CD14-positive monocyte (primary cell): ENCODE data around the gene CTNNA2. TPM values are rescaled to one million over a fixed set of nuclear protein-coding genes. Genes with fewer than 3 reads are reported as not detected.

ENCODE experiments used
- DNase-seq, 3 donors: peaks; one replicate each; pipeline ENCODE4 v3.0.0-alpha.2; 2011 to 2022
- H2AFZ ChIP-seq: 2 replicates; pipeline ENCODE4 v1.6.0; 2012; ENCODE audit warnings: mild to moderate bottlenecking, low read depth, low read length, inconsistent platforms; ENCODE audit not compliant: insufficient read depth, poor library complexity, severe bottlenecking
- H3K27ac ChIP-seq, 2 donors: 1 replicate in 1 of 2; 2 replicates in 1 of 2; pipeline ENCODE4 v1.5.1; 2012 to 2013; ENCODE audit warnings: low read length in 2 of 2, control low read depth in 1 of 2, inconsistent platforms in 1 of 2, low read depth in 1 of 2, mild to moderate bottlenecking in 1 of 2
- H3K27me3 ChIP-seq, 2 donors: one replicate each; pipeline versions ENCODE4 v1.6.0 to v1.6.1; 2011 to 2013; ENCODE audit warnings: low read length in 2 of 2; ENCODE audit not compliant: control insufficient read depth in 2 of 2, insufficient read depth in 2 of 2
- H3K36me3 ChIP-seq, 2 donors: replicated peaks in 1 of 2; 1 replicate in 1 of 2; 2 replicates in 1 of 2; pipeline versions ENCODE4 v1.5.1 to v1.6.1; 2012 to 2013; ENCODE audit warnings: low read length in 2 of 2, control low read depth in 1 of 2, inconsistent platforms in 1 of 2, mild to moderate bottlenecking in 1 of 2; ENCODE audit not compliant: insufficient read depth in 2 of 2, control insufficient read depth in 1 of 2
- H3K4me1 ChIP-seq, 2 donors: 1 replicate in 1 of 2; 2 replicates in 1 of 2; pipeline versions ENCODE4 v1.5.1 to v1.6.1; 2012 to 2013; ENCODE audit warnings: low read length in 2 of 2, control low read depth in 1 of 2, inconsistent platforms in 1 of 2, mild to moderate bottlenecking in 1 of 2, moderate library complexity in 1 of 2; ENCODE audit not compliant: insufficient read depth in 2 of 2, control insufficient read depth in 1 of 2
- H3K4me2 ChIP-seq: replicated peaks from 2 replicates; pipeline ENCODE3; 2012; ENCODE audit warnings: low read length, moderate library complexity, mild to moderate bottlenecking; ENCODE audit not compliant: poor library complexity, severe bottlenecking; ENCODE audit errors: extremely low read depth
- H3K4me3 ChIP-seq, 3 experiments: fragments of 200-600 bp in 1 of 3; sonication (generic) in 1 of 3; replicated peaks in 1 of 3; 1 replicate in 2 of 3; 2 replicates in 1 of 3; pipeline ENCODE4 v1.5.1; 2011 to 2013; ENCODE audit warnings: low read length in 3 of 3, mild to moderate bottlenecking in 3 of 3, control low read depth in 2 of 3, low read depth in 2 of 3, inconsistent platforms in 1 of 3, moderate library complexity in 1 of 3
- H3K79me2 ChIP-seq: 2 replicates; pipeline ENCODE4 v1.6.0; 2012; ENCODE audit warnings: mild to moderate bottlenecking, control low read depth, inconsistent platforms, low read length, moderate library complexity; ENCODE audit not compliant: insufficient read depth
- H3K9ac ChIP-seq: 2 replicates; pipeline ENCODE4 v1.6.0; 2017; ENCODE audit warnings: low read length, mild to moderate bottlenecking; ENCODE audit not compliant: insufficient read depth, poor library complexity, severe bottlenecking
- H3K9me3 ChIP-seq, 2 donors: replicated peaks in 1 of 2; 1 replicate in 1 of 2; 2 replicates in 1 of 2; pipeline versions ENCODE4 v1.5.1 to v1.6.1; 2012 to 2013; ENCODE audit warnings: low read length in 2 of 2, control low read depth in 1 of 2; ENCODE audit not compliant: control insufficient read depth in 1 of 2, insufficient read depth in 1 of 2
- H4K20me1 ChIP-seq: 2 replicates; pipeline ENCODE4 v1.6.0; 2012; ENCODE audit warnings: mild to moderate bottlenecking, low read length, control low read depth, moderate library complexity; ENCODE audit not compliant: insufficient read depth
- H3K27ac Mint-ChIP-seq, 7 donors: one replicate each; pipeline ENCODE4 v1.8.0; 2020; ENCODE audit warnings: mild to moderate bottlenecking in 7 of 7, mixed read lengths in 7 of 7, moderate library complexity in 6 of 7, inconsistent platforms in 2 of 7
- H3K27me3 Mint-ChIP-seq, 3 donors: one replicate each; pipeline ENCODE4 v1.8.0; 2021 to 2022; ENCODE audit warnings: low read depth in 3 of 3, mild to moderate bottlenecking in 3 of 3, mixed read lengths in 3 of 3, moderate library complexity in 3 of 3, inconsistent platforms in 1 of 3
- H3K36me3 Mint-ChIP-seq, 2 donors: one replicate each; pipeline ENCODE4 v1.8.0; 2020; ENCODE audit warnings: mixed read lengths in 2 of 2, inconsistent platforms in 1 of 2, mild to moderate bottlenecking in 1 of 2
- H3K4me1 Mint-ChIP-seq: one replicate; pipeline ENCODE4 v1.8.0; 2020; ENCODE audit warnings: mild to moderate bottlenecking, mixed read lengths
- H3K4me3 Mint-ChIP-seq, 2 donors: one replicate each; pipeline ENCODE4 v1.8.0; 2020; ENCODE audit warnings: mild to moderate bottlenecking in 2 of 2, mixed read lengths in 2 of 2, moderate library complexity in 1 of 2
- H3K9me3 Mint-ChIP-seq, 7 donors: one replicate each; pipeline ENCODE4 v1.8.0; 2020 to 2022; ENCODE audit warnings: mixed read lengths in 7 of 7, mild to moderate bottlenecking in 6 of 7, moderate library complexity in 6 of 7, inconsistent platforms in 2 of 7
- CTCF ChIP-seq: fragments of 200-600 bp; IDR thresholded peaks from one replicate; pipeline ENCODE4 v1.8.0; 2022; ENCODE audit warnings: antibody characterized with exemption, mild to moderate bottlenecking
- WGBS: methylation state at CpG from one replicate; pipeline ENCODE4 v1.1.5; 2013; ENCODE audit warnings: missing lambda C conversion rate; ENCODE audit not compliant: insufficient coverage; 5-methylcytosine and 5-hydroxymethylcytosine counted together
- intact Hi-C, 2 donors: fragments of 100-400 bp; cut with micrococcal nuclease; formaldehyde crosslinking; loops; one replicate each; pipeline versions ENCODE4 v1.15.0 to v1.15.1; 2023
- polyA plus RNA-seq, 3 donors: library from polyadenylated mRNA; depleted of rRNA in 1 of 3; unstranded in 2 of 3; stranded (reverse) in 1 of 3; fragments of 300-500 nt in 2 of 3; fragments of >200 nt in 1 of 3; fragmentation: Illumina TruSeq in 2 of 3; gene quantifications; 1 replicate in 2 of 3; 2 replicates in 1 of 3; pipeline ENCODE4 v1.2.3, GENCODE V29; 2012 to 2021

The CTNNA2 gene
- polyA plus RNA-seq, 3 donors, result not detected

- WGBS, result no CpG with 5 or more reads among the region's 5 CpGs
- H3K4me1 Mint-ChIP-seq, result no peaks in the 10 kb centered on the region
- no peak for TF ChIP-seq CTCF
These were observed 674.3 kb downstream of the CTNNA2 start for GRCh38 chr2:80187156-80187555.

GRCh38 chr2:80190166-80190565 is 677.3 kb downstream of the CTNNA2 start:
- Mint-ChIP-seq H3K9me3 (peaks cover 0 to 5% (median 0%) of the 10 kb centered on the region in 7 donors), H3K36me3 (no peaks in the 10 kb centered on the region), H3K27ac (no peak overlapping the region), H3K4me1 (no peaks in the 10 kb centered on the region), H3K4me3 (no peak overlapping the region), H3K27me3 (peaks cover 0 to 4% (median 0%) of the 10 kb centered on the region in 3 donors)
- intact Hi-C loops, result no loop called here
- Histone ChIP-seq H3K9ac (no peak overlapping the region), H3K4me3 (no peak overlapping the region), H3K4me1 (no peaks in the 10 kb centered on the region), H3K79me2 (no peaks in the 10 kb centered on the region), H3K27me3 (no peaks in the 10 kb centered on the region), H4K20me1 (no peaks in the 10 kb centered on the region), H3K27ac (no peak overlapping the region), H3K4me2 (no peak overlapping the region), H2AFZ (no peak overlapping the region), H3K9me3 (peaks cover 0 to 3% of the 10 kb centered on the region in 2 donors), H3K36me3 (no peaks in the 10 kb centered on the region)
- no peak for DNase-seq
- TF ChIP-seq CTCF, result no peak
- 100% methylated on average over 3 of the region's 5 CpGs for WGBS

More at GRCh38 chr2:80187156-80187555, 674.3 kb downstream of the CTNNA2 start:
- Histone ChIP-seq H3K4me3 (no peak overlapping the region), H4K20me1 (no peaks in the 10 kb centered on the region), H3K4me1 (no peaks in the 10 kb centered on the region), H2AFZ (no peak overlapping the region), H3K79me2 (no peaks in the 10 kb centered on the region), H3K9ac (no peak overlapping the region), H3K9me3 (no peaks in the 10 kb centered on the region), H3K27ac (no peak overlapping the region), H3K4me2 (no peak overlapping the region), H3K27me3 (no peaks in the 10 kb centered on the region), H3K36me3 (no peaks in the 10 kb centered on the region)
- H3K4me3 Mint-ChIP-seq, result no peak overlapping the region
- intact Hi-C loops, result no loop called here
- H3K27ac Mint-ChIP-seq, result no peak overlapping the region
- peaks cover 0 to 3% (median 0%) of the 10 kb centered on the region in 7 donors for H3K9me3 Mint-ChIP-seq
- no peaks in the 10 kb centered on the region for H3K36me3 Mint-ChIP-seq
- DNase-seq, result no peak
- H3K27me3 Mint-ChIP-seq, result peaks cover 0 to 4% (median 0%) of the 10 kb centered on the region in 3 donors
